ENCODE data around the gene HMOX1.
A peak's percentile ranks its signal among the peaks of the same experiment; 100 is the strongest.

HMOX1 gene

DNA sequence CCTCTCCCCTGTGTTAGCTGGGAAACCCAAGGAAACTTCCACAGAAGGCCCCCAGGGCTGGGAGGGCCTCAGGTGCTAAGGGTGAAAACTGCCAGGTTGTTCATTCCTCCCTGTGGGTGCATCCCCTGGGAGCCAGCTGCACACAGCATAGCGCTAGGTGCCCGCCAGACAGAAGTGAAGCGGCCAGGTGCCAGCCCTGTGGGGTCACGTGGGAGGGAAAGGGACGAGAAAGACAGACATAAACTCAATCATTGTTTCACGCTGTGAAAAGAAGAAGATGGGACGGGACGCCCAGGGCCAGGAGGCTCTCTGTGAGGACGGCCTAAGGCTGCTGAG, 31.6 kb upstream of the HMOX1 start:
- Histone ChIP-seq H3K9me3 (replicated peaks; ENCODE audit: insufficient read depth, low read length) (no peaks in the 10 kb centered on the region), H3K9ac (ENCODE audit: low read length) (no peak overlapping the region), H3K27ac (ENCODE audit: low read length) (no peak overlapping the region), H3K4me2 (ENCODE audit: low read depth, low read length) (no peak overlapping the region), H3F3A (ENCODE audit: insufficient read depth, low read length) (peaks cover 28% of the 10 kb centered on the region), H2AFZ (ENCODE audit: low read length) (no peak overlapping the region), H3K79me2 (ENCODE audit: low read length) (no peaks in the 10 kb centered on the region), H4K20me1 (ENCODE audit: insufficient read depth, low read length) (no peaks in the 10 kb centered on the region), H3K27me3 (replicated peaks; ENCODE audit: insufficient read depth, low read length) (no peaks in the 10 kb centered on the region), H3K36me3 (replicated peaks; ENCODE audit: insufficient read depth, low read length) (no peaks in the 10 kb centered on the region), H3K4me3 (ENCODE audit: low read length) (no peak overlapping the region), H3K4me1 (ENCODE audit: low read length) (peaks cover 41% of the 10 kb centered on the region), H3K9me2 (replicated peaks; ENCODE audit: insufficient read depth, low read length) (no peaks in the 10 kb centered on the region)
- DNase-seq: no peak
- no peak for TF ChIP-seq EZH2phosphoT487 (IDR thresholded peaks at IDR 0.05; ENCODE audit: low read length)
- no peak for TF ChIP-seq EZH2 (optimal IDR thresholded peaks at IDR 0.05; ENCODE audit: low read depth, low read length)
- TF ChIP-seq CTCF (IDR thresholded peaks at IDR 0.05; ENCODE audit: low read length): no peak

DNA sequence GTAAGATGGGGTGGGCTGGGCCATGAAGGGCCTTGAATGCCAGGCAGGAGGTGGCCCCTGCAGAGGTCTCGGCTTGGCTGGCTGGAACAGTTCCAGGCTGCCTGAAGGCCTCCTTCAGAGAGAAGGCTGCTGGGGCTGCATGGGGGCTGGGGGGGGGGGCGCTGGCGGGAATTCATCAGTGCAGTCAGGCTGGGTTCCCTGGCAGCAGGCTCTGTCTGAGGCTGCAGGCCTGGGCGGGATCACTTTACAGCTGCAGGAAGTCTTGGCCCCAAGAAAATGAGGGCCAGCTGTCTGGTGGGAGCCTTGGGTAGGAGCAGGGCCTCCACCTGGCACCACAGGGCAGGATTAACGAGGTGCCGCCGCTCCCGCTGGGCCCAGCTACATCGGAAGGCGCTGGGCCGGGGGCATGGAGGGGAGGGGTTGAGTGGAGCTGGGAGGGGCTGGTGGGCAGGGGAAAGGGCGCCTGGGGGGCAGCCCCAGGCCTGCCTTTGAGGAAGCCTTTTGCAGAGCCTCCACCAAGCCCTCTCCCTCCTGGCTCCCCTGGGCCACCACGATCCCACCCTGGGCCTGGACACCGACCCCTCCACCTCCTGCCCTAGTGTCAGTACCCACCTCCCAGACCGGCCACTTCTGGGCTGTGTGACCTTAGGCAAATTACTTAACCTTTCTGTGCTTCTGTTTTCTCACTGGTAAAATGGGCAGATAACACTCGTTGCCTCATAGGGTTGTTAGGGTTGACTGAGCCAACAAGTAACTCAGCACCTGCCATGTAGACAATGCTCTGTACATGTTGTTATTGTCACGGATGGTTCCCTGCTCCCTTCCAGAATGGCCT, 31.0 kb upstream of the HMOX1 start:
- Histone ChIP-seq H3K79me2 (ENCODE audit: low read length) (no peaks in the 10 kb centered on the region), H4K20me1 (ENCODE audit: insufficient read depth, low read length) (no peaks in the 10 kb centered on the region), H3K4me2 (ENCODE audit: low read depth, low read length) (peak overlapping the region; percentile 99; the same call in 1 of the 2 replicates), H3K9me3 (replicated peaks; ENCODE audit: insufficient read depth, low read length) (no peaks in the 10 kb centered on the region), H3K9ac (ENCODE audit: low read length) (peak overlapping the region; percentile 9; the same call in 1 of the 2 replicates), H3K9me2 (replicated peaks; ENCODE audit: insufficient read depth, low read length) (no peaks in the 10 kb centered on the region), H3K4me3 (ENCODE audit: low read length) (no peak overlapping the region), H3K27ac (ENCODE audit: low read length) (no peak overlapping the region), H3K4me1 (ENCODE audit: low read length) (peaks cover 35% of the 10 kb centered on the region), H3K27me3 (replicated peaks; ENCODE audit: insufficient read depth, low read length) (no peaks in the 10 kb centered on the region), H2AFZ (ENCODE audit: low read length) (peak overlapping the region; percentile 61), H3F3A (ENCODE audit: insufficient read depth, low read length) (peaks cover 22% of the 10 kb centered on the region), H3K36me3 (replicated peaks; ENCODE audit: insufficient read depth, low read length) (no peaks in the 10 kb centered on the region)
- no peak for TF ChIP-seq EZH2 (optimal IDR thresholded peaks at IDR 0.05; ENCODE audit: low read depth, low read length)
- no peak for TF ChIP-seq CTCF (IDR thresholded peaks at IDR 0.05; ENCODE audit: low read length)
- TF ChIP-seq EZH2phosphoT487 (IDR thresholded peaks at IDR 0.05; ENCODE audit: low read length): no peak
- no peak for DNase-seq

- H3F3A ChIP-seq (ENCODE audit: insufficient read depth, low read length): peaks cover 21% of the 10 kb centered on the region
- no peaks in the 10 kb centered on the region for H3K36me3 ChIP-seq (replicated peaks; ENCODE audit: insufficient read depth, low read length)
- peak overlapping the region; percentile 95 for H2AFZ ChIP-seq (ENCODE audit: low read length)
- peaks cover 26% of the 10 kb centered on the region for H3K4me1 ChIP-seq (ENCODE audit: low read length)
- peak overlapping the region; percentile 60; the same call in 1 of the 2 replicates for H3K9ac ChIP-seq (ENCODE audit: low read length)
- TF ChIP-seq EZH2phosphoT487 (IDR thresholded peaks at IDR 0.05; ENCODE audit: low read length) (no peak), CTCF (IDR thresholded peaks at IDR 0.05; ENCODE audit: low read length) (peak; percentile 77)
- H3K4me2 ChIP-seq (ENCODE audit: low read depth, low read length): peak overlapping the region; percentile 99
- H3K27ac ChIP-seq (ENCODE audit: low read length): peak overlapping the region; percentile 80; the same call in 1 of the 2 replicates
- no peaks in the 10 kb centered on the region for H4K20me1 ChIP-seq (ENCODE audit: insufficient read depth, low read length)
- H3K79me2 ChIP-seq (ENCODE audit: low read length): no peaks in the 10 kb centered on the region
- H3K9me3 ChIP-seq (replicated peaks; ENCODE audit: insufficient read depth, low read length): no peaks in the 10 kb centered on the region
- H3K4me3 ChIP-seq (ENCODE audit: low read length): peak overlapping the region; percentile 83
- no peaks in the 10 kb centered on the region for H3K27me3 ChIP-seq (replicated peaks; ENCODE audit: insufficient read depth, low read length)
- peak; percentile 88 for DNase-seq
- H3K9me2 ChIP-seq (replicated peaks; ENCODE audit: insufficient read depth, low read length): no peaks in the 10 kb centered on the region
These were observed 30.1 kb upstream of the HMOX1 start for GRCh38 chr22:35350539-35351503.

Measured in MM.1S (cell line).